CD4-positive, alpha-beta T cell (primary cell): Measurements from ENCODE around the gene NDUFS6. TPM values are rescaled to one million over a fixed set of nuclear protein-coding genes. Genes with fewer than 3 reads are reported as not detected.

Source experiments
- ATAC-seq: fragments of 200-7000 bp; cut with Tn5 transposase; one replicate; pipeline ENCODE4 v1.10.0; 2022; ENCODE audit warnings: mild to moderate bottlenecking; ENCODE audit not compliant: poor library complexity
- CTCF ChIA-PET: fragments of 350-600 bp; sonication (Branson Sonifier 250); formaldehyde crosslinking; loops from one replicate; lab custom pipeline; 2021; ENCODE audit warnings: antibody characterized with exemption, inconsistent platforms; lab: Charles Lee
- POLR2A ChIA-PET: fragments of 350-600 bp; sonication (Branson Sonifier 250); formaldehyde crosslinking; loops from one replicate; lab custom pipeline; 2021; ENCODE audit warnings: antibody characterized with exemption, inconsistent platforms; lab: Charles Lee
- DNase-seq, 14 experiments: peaks; one replicate each; pipeline ENCODE4 v3.0.0-alpha.2; 2013 to 2020; ENCODE audit warnings: mixed read lengths in 2 of 14
- H3K27ac ChIP-seq, 2 donors: one replicate each; pipeline versions ENCODE4 v1.5.1 to v1.7.0; 2013; ENCODE audit warnings: low read length in 2 of 2, low read depth in 1 of 2, mild to moderate bottlenecking in 1 of 2
- H3K27me3 ChIP-seq, 2 experiments: 1 replicate in 1 of 2; 2 replicates in 1 of 2; pipeline versions ENCODE4 v1.6.1 to v1.7.0; 2013; ENCODE audit warnings: low read length in 2 of 2, control low read depth in 1 of 2, mild to moderate bottlenecking in 1 of 2, moderate library complexity in 1 of 2; ENCODE audit not compliant: insufficient read depth in 2 of 2, control insufficient read depth in 1 of 2
- H3K36me3 ChIP-seq: one replicate; pipeline ENCODE4 v1.6.1; 2013; ENCODE audit warnings: low read length, control low read depth; ENCODE audit not compliant: insufficient read depth
- H3K4me1 ChIP-seq: one replicate; pipeline ENCODE4 v1.6.1; 2013; ENCODE audit warnings: low read length, control low read depth; ENCODE audit not compliant: insufficient read depth
- H3K4me3 ChIP-seq: one replicate; pipeline ENCODE4 v1.5.1; 2013; ENCODE audit warnings: mild to moderate bottlenecking, low read length, moderate library complexity
- H3K9me3 ChIP-seq, 2 experiments: 1 replicate in 1 of 2; 2 replicates in 1 of 2; pipeline versions ENCODE4 v1.6.1 to v1.7.0; 2013; ENCODE audit warnings: low read length in 2 of 2, mild to moderate bottlenecking in 2 of 2, control low read depth in 1 of 2, moderate library complexity in 1 of 2; ENCODE audit not compliant: control insufficient read depth in 1 of 2, insufficient read depth in 1 of 2
- H3K27ac Mint-ChIP-seq: one replicate; pipeline ENCODE4 v1.8.0; 2020; ENCODE audit warnings: mixed read lengths
- H3K27me3 Mint-ChIP-seq: one replicate; pipeline ENCODE4 v1.8.0; 2021; ENCODE audit warnings: mixed read lengths
- H3K36me3 Mint-ChIP-seq: one replicate; pipeline ENCODE4 v1.8.0; 2021; ENCODE audit warnings: low read depth, mixed read lengths
- H3K4me1 Mint-ChIP-seq: one replicate; pipeline ENCODE4 v1.8.0; 2021; ENCODE audit warnings: low read depth, mixed read lengths
- H3K4me3 Mint-ChIP-seq: one replicate; pipeline ENCODE4 v1.8.0; 2020; ENCODE audit warnings: mild to moderate bottlenecking, mixed read lengths
- H3K9me3 Mint-ChIP-seq: one replicate; pipeline ENCODE4 v1.8.0; 2020; ENCODE audit warnings: mixed read lengths
- CTCF ChIP-seq: fragments of 200-600 bp; IDR thresholded peaks from one replicate; pipeline ENCODE4 v1.8.0; 2022; ENCODE audit warnings: antibody characterized with exemption, mild to moderate bottlenecking
- intact Hi-C, 2 experiments: fragments of 100-400 bp; cut with DNase I in 1 of 2; cut with micrococcal nuclease in 1 of 2; formaldehyde crosslinking; loops; one replicate each; pipeline versions ENCODE4 v1.15.1 to v1.9.0; 2023 to 2025; cut with DNase I, micrococcal nuclease
- total RNA-seq, 174 experiments: library from RNA in 2 of 174; stranded (reverse) in 2 of 174; gene quantifications; one replicate each; pipeline ENCODE4 v1.2.3 and lab custom pipeline; 2021 to 2026

NDUFS6 gene
- total RNA-seq, 2 experiments from 2014 or later = 13.1 to 17.5 TPM

DNA sequence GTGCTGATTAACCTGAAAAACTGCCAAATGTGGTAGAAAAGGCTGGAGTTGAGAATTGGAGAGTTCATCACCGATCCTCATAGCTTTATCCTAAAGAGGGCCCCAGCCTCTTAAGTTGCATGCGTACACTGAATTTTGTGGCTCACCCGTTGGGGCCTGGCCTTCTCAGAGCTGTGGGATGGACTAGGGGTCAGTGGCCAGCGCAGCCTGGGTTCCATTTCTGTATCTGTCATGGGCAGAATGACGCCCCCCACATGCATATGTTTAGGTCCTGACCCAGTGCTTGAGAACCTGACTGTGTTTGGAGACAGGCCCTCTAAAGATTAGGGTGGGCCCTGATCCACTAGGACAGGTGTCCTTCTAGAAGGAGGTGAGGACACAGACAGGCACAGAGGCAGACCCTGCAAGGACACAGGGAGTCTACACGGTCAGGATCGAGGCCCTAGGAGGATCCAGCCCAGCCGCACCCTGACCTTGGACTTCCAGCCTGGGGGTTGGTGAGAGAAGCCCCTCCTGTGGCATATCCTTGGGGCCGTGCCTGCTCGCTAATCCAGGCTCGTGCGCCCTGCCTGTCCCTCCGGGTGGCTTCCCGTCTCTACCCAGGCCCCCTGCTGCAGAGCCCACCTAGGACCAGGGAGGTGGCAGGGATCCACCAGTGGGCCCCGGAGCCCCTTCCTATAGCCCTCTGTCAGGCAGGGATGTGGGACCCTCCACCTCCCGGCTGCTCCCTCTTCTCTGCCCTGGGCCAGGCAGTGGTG, 32.2 kb downstream of the NDUFS6 start:
- no peaks in the 10 kb centered on the region for H3K4me1 ChIP-seq
- H3K27ac ChIP-seq = no peak overlapping the region
- TF ChIP-seq CTCF = no peak
- intact Hi-C loops = no loop called here
- H3K4me3 Mint-ChIP-seq = no peak overlapping the region
- H3K27ac Mint-ChIP-seq = no peak overlapping the region
- H3K9me3 Mint-ChIP-seq = no peaks in the 10 kb centered on the region
- DNase-seq (no peak), ATAC-seq (no peak)
- no peaks in the 10 kb centered on the region for H3K27me3 ChIP-seq
- ChIA-PET CTCF (no interaction called here), POLR2A (no interaction called here)
- H3K4me3 ChIP-seq = no peak overlapping the region
- H3K36me3 ChIP-seq = no peaks in the 10 kb centered on the region
- peaks cover 15% of the 10 kb centered on the region for H3K27me3 Mint-ChIP-seq
- H3K36me3 Mint-ChIP-seq = no peaks in the 10 kb centered on the region
- H3K4me1 Mint-ChIP-seq = no peaks in the 10 kb centered on the region
- H3K9me3 ChIP-seq = peaks cover 0 to 4% of the 10 kb centered on the region in 2 experiments

- no peak overlapping the region for H3K27ac Mint-ChIP-seq
- Histone ChIP-seq H3K9me3 (peaks cover 0 to 4% of the 10 kb centered on the region in 2 experiments), H3K36me3 (no peaks in the 10 kb centered on the region), H3K4me1 (no peaks in the 10 kb centered on the region), H3K4me3 (no peak overlapping the region), H3K27ac (no peak overlapping the region), H3K27me3 (peaks cover 0 to 2% of the 10 kb centered on the region in 2 experiments)
- ChIA-PET CTCF (no interaction called here), POLR2A (no interaction called here)
- H3K4me1 Mint-ChIP-seq = no peaks in the 10 kb centered on the region
- H3K9me3 Mint-ChIP-seq = no peaks in the 10 kb centered on the region
- ATAC-seq = no peak
- peaks cover 16% of the 10 kb centered on the region for H3K27me3 Mint-ChIP-seq
- DNase-seq = peak in 1 of 14 experiments; percentile 12
- H3K36me3 Mint-ChIP-seq = no peaks in the 10 kb centered on the region
- TF ChIP-seq CTCF = no peak
- no peak overlapping the region for H3K4me3 Mint-ChIP-seq
- intact Hi-C loops = no loop called here
Measured at GRCh38 chr5:1834022-1834551, 32.9 kb downstream of the NDUFS6 start.

GRCh38 chr5:1834721-1835429, 33.7 kb downstream of the NDUFS6 start:
- no peak for TF ChIP-seq CTCF
- Mint-ChIP-seq H3K27ac (no peak overlapping the region), H3K4me3 (no peak overlapping the region), H3K36me3 (no peaks in the 10 kb centered on the region), H3K9me3 (no peaks in the 10 kb centered on the region), H3K4me1 (no peaks in the 10 kb centered on the region), H3K27me3 (peaks cover 24% of the 10 kb centered on the region)
- Histone ChIP-seq H3K4me3 (no peak overlapping the region), H3K9me3 (peaks cover 0 to 4% of the 10 kb centered on the region in 2 experiments), H3K4me1 (no peaks in the 10 kb centered on the region), H3K27ac (no peak overlapping the region), H3K27me3 (peaks cover 2 to 3% of the 10 kb centered on the region in 2 experiments), H3K36me3 (no peaks in the 10 kb centered on the region)
- ChIA-PET CTCF (no interaction called here), POLR2A (no interaction called here)
- intact Hi-C loops = no loop called here
- no peak for ATAC-seq
- peak in 1 of 14 experiments; percentile 2 for DNase-seq
